Measurements from ENCODE around the gene ACTR1B. TPM values are rescaled to one million over a fixed set of nuclear protein-coding genes. Genes with fewer than 3 reads are reported as not detected.

ACTR1B gene
- total and polyA plus RNA-seq, 2 experiments from 2014 or later, result 27.2 to 42.5 TPM

DNA sequence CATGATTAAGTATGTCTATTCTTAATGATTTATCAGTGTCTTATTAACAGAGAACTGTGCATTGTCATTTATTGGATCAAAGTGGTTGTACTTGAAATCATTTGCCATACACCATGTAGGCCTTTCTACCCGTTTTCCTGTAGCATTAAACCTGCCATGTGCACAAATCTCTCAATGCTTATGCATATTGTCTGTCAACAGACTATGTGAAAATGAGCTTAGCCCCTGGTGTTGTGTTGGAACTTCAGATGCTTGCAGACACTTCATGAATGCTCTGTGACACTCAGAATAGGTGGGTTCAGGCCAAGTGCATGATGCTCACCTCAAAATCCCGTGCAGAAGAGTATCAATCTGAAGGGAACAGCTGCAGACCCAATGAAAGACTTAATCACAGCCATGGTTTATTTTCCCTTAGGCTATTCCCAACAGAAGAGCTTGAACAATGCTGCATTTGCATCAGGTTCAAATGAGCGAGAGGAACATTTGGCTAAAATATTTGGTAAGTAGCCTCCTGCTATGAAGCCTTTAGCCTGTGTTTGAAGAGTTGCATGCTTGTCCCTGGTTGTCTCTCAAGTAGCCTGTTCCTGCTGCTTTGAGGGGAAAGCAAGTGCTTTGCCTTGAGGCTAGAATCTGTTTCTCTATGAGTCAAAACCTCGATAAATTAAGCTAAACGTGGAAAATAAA is 11.7 kb upstream of the ACTR1B start:
- Histone ChIP-seq H3K4me1 (ENCODE audit: insufficient read depth) (peaks cover 7% of the 10 kb centered on the region; the same call in 1 of the 2 replicates), H3K27me3 (ENCODE audit: insufficient read depth) (no peaks in the 10 kb centered on the region), H3K36me3 (ENCODE audit: insufficient read depth) (no peaks in the 10 kb centered on the region), H3K4me3 (no peak overlapping the region), H3F3A (replicated peaks; ENCODE audit: low read depth) (no peaks in the 10 kb centered on the region), H3K9me2 (ENCODE audit: insufficient read depth) (no peaks in the 10 kb centered on the region), H2AFZ (no peak overlapping the region), H3K79me2 (replicated peaks; ENCODE audit: insufficient read depth) (no peaks in the 10 kb centered on the region), H3K27ac (ENCODE audit: low read depth) (no peak overlapping the region), H4K20me1 (replicated peaks; ENCODE audit: insufficient read depth) (no peaks in the 10 kb centered on the region), H3K4me2 (no peak overlapping the region)
- H3K27ac Mint-ChIP-seq, result no peak overlapping the region
- peaks cover 13% of the 10 kb centered on the region; the same call in 2 of the 3 replicates for H3K36me3 Mint-ChIP-seq (ENCODE audit: low read depth)
- ATAC-seq (no peak), DNase-seq (ENCODE audit: low spot score) (no peak)
- H3K4me3 Mint-ChIP-seq, result no peak overlapping the region
- H3K4me1 Mint-ChIP-seq, result peaks cover 9% of the 10 kb centered on the region; the same call in 2 of the 3 replicates
- peaks cover 15% of the 10 kb centered on the region for H3K9me3 Mint-ChIP-seq
- peaks cover 9% of the 10 kb centered on the region for H3K27me3 Mint-ChIP-seq (ENCODE audit: insufficient read depth, low read depth, poor library complexity)
- no peak for TF ChIP-seq NANOG (IDR thresholded peaks at IDR 0.05; ENCODE audit: borderline replicate concordance)

- no peak for ATAC-seq
- H3K4me1 ChIP-seq (ENCODE audit: insufficient read depth), result peaks cover 7% of the 10 kb centered on the region; the same call in 1 of the 2 replicates
- no peak overlapping the region for H3K4me3 Mint-ChIP-seq
- H3K27ac Mint-ChIP-seq, result no peak overlapping the region
- no peak overlapping the region for H3K27ac ChIP-seq (ENCODE audit: low read depth)
- H4K20me1 ChIP-seq (replicated peaks; ENCODE audit: insufficient read depth), result no peaks in the 10 kb centered on the region
- no peak for DNase-seq (ENCODE audit: low spot score)
- no peaks in the 10 kb centered on the region; the same call in 1 of the 3 replicates for H3K9me3 Mint-ChIP-seq
- no peak for TF ChIP-seq ZNF114 (CRISPR knock-in tag; IDR thresholded peaks at IDR 0.05)
- TF ChIP-seq ZNF331 (CRISPR knock-in tag; IDR thresholded peaks at IDR 0.05; ENCODE audit: low read depth), result no peak
- TF ChIP-seq JUNB (IDR thresholded peaks at IDR 0.05; ENCODE audit: unreplicated experiment), result no peak
- no peak for TF ChIP-seq REST (IDR thresholded peaks at IDR 0.05; ENCODE audit: unreplicated experiment)
- no peak for TF ChIP-seq STAT1 (IDR thresholded peaks at IDR 0.05; ENCODE audit: unreplicated experiment)
- H3K4me3 ChIP-seq, result no peak overlapping the region
- H3K4me2 ChIP-seq, result no peak overlapping the region
- H3K36me3 Mint-ChIP-seq (ENCODE audit: low read depth), result peaks cover 13% of the 10 kb centered on the region; the same call in 2 of the 3 replicates
- no peaks in the 10 kb centered on the region for H3K9me2 ChIP-seq (ENCODE audit: insufficient read depth)
- H3K27me3 ChIP-seq (ENCODE audit: insufficient read depth), result no peaks in the 10 kb centered on the region
- H3F3A ChIP-seq (replicated peaks; ENCODE audit: low read depth), result no peaks in the 10 kb centered on the region
- no peaks in the 10 kb centered on the region for H3K36me3 ChIP-seq (ENCODE audit: insufficient read depth)
- H3K79me2 ChIP-seq (replicated peaks; ENCODE audit: insufficient read depth), result no peaks in the 10 kb centered on the region
- H3K4me1 Mint-ChIP-seq, result peaks cover 9% of the 10 kb centered on the region; the same call in 2 of the 3 replicates
- no peak overlapping the region for H2AFZ ChIP-seq
- peaks cover 13% of the 10 kb centered on the region for H3K27me3 Mint-ChIP-seq (ENCODE audit: insufficient read depth, low read depth, poor library complexity)
Measured at GRCh38 chr2:97673915-97674283, 10.1 kb upstream of the ACTR1B start.

Data from GM23338 (cell line).